ENCODE data around the gene NKAIN2. TPM values are rescaled to one million over a fixed set of nuclear protein-coding genes. Genes with fewer than 3 reads are reported as not detected.

Gene NKAIN2
- total RNA-seq, 1 experiment from 2014 or later: not detected

GRCh38 chr6:124800222-124800621 is 996.6 kb downstream of the NKAIN2 start:
- Histone ChIP-seq H4K20me1 (ENCODE audit: insufficient read depth) (no peaks in the 10 kb centered on the region), H3K4me3 (replicated peaks in 1 of 2; ENCODE audit: low read depth in 1 of 2, low read length in 2 of 2) (no peak overlapping the region), H3K27me3 (ENCODE audit: insufficient read depth, low read length) (peaks cover 49% of the 10 kb centered on the region), H3K4me1 (ENCODE audit: control insufficient read depth in 1 of 2, insufficient read depth in 2 of 2, low read length in 2 of 2) (no peaks in the 10 kb centered on the region), H3K9me2 (ENCODE audit: insufficient read depth) (no peaks in the 10 kb centered on the region), H3K27ac (ENCODE audit: low read depth, low read length) (no peak overlapping the region), H3K79me2 (ENCODE audit: insufficient read depth, low read length) (no peaks in the 10 kb centered on the region), H3K4me2 (ENCODE audit: low read length) (no peak overlapping the region), H3K36me3 (ENCODE audit: control insufficient read depth in 1 of 2, insufficient read depth in 2 of 2, low read length in 2 of 2) (no peaks in the 10 kb centered on the region), H2AFZ (ENCODE audit: low read depth, low read length, poor library complexity, severe bottlenecking) (no peak overlapping the region), H3K9ac (ENCODE audit: low read length) (no peak overlapping the region), H3K9me3 (ENCODE audit: control insufficient read depth in 1 of 2, insufficient read depth in 1 of 2, low read depth in 1 of 2, low read length in 2 of 2) (no peaks in the 10 kb centered on the region)
- ChIA-PET RAD21 (ENCODE audit: low non-redundant PET in 1 of 2, low total read pairs in 2 of 2, uncharacterized antibody in 2 of 2, unreplicated experiment in 2 of 2) (no interaction called here), CTCF (no interaction called here), POLR2A (no interaction called here)
- ATAC-seq (no peak), DNase-seq (ENCODE audit: low read depth, low spot score) (no peak)
- BruUV-seq (replicated peaks): no TSS peak
- TF ChIP-seq POLR2A (IDR thresholded peaks at IDR 0.05; ENCODE audit: borderline replicate concordance, extremely low read depth, insufficient read depth, insufficient read length) (no peak), EZH2phosphoT487 (IDR thresholded peaks at IDR 0.05; ENCODE audit: borderline replicate concordance) (no peak), EZH2 (IDR thresholded peaks at IDR 0.05) (no peak), FOSL1 (IDR thresholded peaks at IDR 0.05; ENCODE audit: low read depth) (no peak), SRF (IDR thresholded peaks at IDR 0.05; ENCODE audit: low read depth) (no peak), POLR2AphosphoS5 (IDR thresholded peaks at IDR 0.05; ENCODE audit: low read depth, low read length) (no peak), REST (IDR thresholded peaks at IDR 0.05; ENCODE audit: low read depth) (no peak)
- intact Hi-C loops (cut with micrococcal nuclease): no loop called here

- RAD21 ChIA-PET (ENCODE audit: low non-redundant PET in 1 of 2, low total read pairs in 2 of 2, uncharacterized antibody in 2 of 2, unreplicated experiment in 2 of 2): no interaction called here
- no TSS peak for BruUV-seq (replicated peaks)
- no peak overlapping the region for H3K4me3 ChIP-seq (replicated peaks in 1 of 2; ENCODE audit: low read depth in 1 of 2, low read length in 2 of 2)
- POLR2A ChIA-PET: no interaction called here
- H2AFZ ChIP-seq (ENCODE audit: low read depth, low read length, poor library complexity, severe bottlenecking): no peak overlapping the region
- H3K79me2 ChIP-seq (ENCODE audit: insufficient read depth, low read length): no peaks in the 10 kb centered on the region
- no peaks in the 10 kb centered on the region for H3K4me1 ChIP-seq (ENCODE audit: control insufficient read depth in 1 of 2, insufficient read depth in 2 of 2, low read length in 2 of 2)
- no peak overlapping the region for H3K9ac ChIP-seq (ENCODE audit: low read length)
- intact Hi-C loops (cut with micrococcal nuclease): no loop called here
- no peak overlapping the region for H3K27ac ChIP-seq (ENCODE audit: low read depth, low read length)
- ATAC-seq (no peak), DNase-seq (ENCODE audit: low read depth, low spot score) (no peak)
- no peaks in the 10 kb centered on the region for H3K9me2 ChIP-seq (ENCODE audit: insufficient read depth)
- peaks cover 49% of the 10 kb centered on the region for H3K27me3 ChIP-seq (ENCODE audit: insufficient read depth, low read length)
- H3K36me3 ChIP-seq (ENCODE audit: control insufficient read depth in 1 of 2, insufficient read depth in 2 of 2, low read length in 2 of 2): no peaks in the 10 kb centered on the region
- H3K9me3 ChIP-seq (ENCODE audit: control insufficient read depth in 1 of 2, insufficient read depth in 1 of 2, low read depth in 1 of 2, low read length in 2 of 2): no peaks in the 10 kb centered on the region
- no peak overlapping the region for H3K4me2 ChIP-seq (ENCODE audit: low read length)
- CTCF ChIA-PET: no interaction called here
- H4K20me1 ChIP-seq (ENCODE audit: insufficient read depth): no peaks in the 10 kb centered on the region
- TF ChIP-seq POLR2AphosphoS5 (IDR thresholded peaks at IDR 0.05; ENCODE audit: low read depth, low read length) (no peak), CTCF (IDR thresholded peaks at IDR 0.05 in 2 of 3, conservative IDR thresholded peaks at IDR 0.05 in 1 of 3; ENCODE audit: borderline replicate concordance in 1 of 3, insufficient read depth in 1 of 3, low read depth in 2 of 3, low read length in 2 of 3) (no peak), SRF (IDR thresholded peaks at IDR 0.05; ENCODE audit: low read depth) (no peak), TCF7L2 (IDR thresholded peaks at IDR 0.05; ENCODE audit: borderline replicate concordance, extremely low read depth, insufficient read depth, insufficient read length) (no peak), RAD21 (IDR thresholded peaks at IDR 0.05; ENCODE audit: low read depth) (no peak), FOSL1 (IDR thresholded peaks at IDR 0.05; ENCODE audit: low read depth) (no peak), ELF1 (IDR thresholded peaks at IDR 0.05; ENCODE audit: borderline replicate concordance, low read depth) (no peak), ZFX (IDR thresholded peaks at IDR 0.05) (no peak), SIN3A (IDR thresholded peaks at IDR 0.05; ENCODE audit: low read depth) (no peak)
These were observed 1008.4 kb downstream of the NKAIN2 start for GRCh38 chr6:124812067-124812466.
